ENCODE measurements around the gene CELA1.

GRCh38 chr12:51306507-51306906, 40.0 kb downstream of the CELA1 start:
- TF ChIP-seq, protein P1, sequence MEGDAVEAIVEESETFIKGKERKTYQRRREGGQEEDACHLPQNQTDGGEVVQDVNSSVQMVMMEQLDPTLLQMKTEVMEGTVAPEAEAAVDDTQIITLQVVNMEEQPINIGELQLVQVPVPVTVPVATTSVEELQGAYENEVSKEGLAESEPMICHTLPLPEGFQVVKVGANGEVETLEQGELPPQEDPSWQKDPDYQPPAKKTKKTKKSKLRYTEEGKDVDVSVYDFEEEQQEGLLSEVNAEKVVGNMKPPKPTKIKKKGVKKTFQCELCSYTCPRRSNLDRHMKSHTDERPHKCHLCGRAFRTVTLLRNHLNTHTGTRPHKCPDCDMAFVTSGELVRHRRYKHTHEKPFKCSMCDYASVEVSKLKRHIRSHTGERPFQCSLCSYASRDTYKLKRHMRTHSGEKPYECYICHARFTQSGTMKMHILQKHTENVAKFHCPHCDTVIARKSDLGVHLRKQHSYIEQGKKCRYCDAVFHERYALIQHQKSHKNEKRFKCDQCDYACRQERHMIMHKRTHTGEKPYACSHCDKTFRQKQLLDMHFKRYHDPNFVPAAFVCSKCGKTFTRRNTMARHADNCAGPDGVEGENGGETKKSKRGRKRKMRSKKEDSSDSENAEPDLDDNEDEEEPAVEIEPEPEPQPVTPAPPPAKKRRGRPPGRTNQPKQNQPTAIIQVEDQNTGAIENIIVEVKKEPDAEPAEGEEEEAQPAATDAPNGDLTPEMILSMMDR (IDR thresholded peaks at IDR 0.05; ENCODE audit: insufficient read depth, low read depth, low read length) = no peak
- no peak for TF ChIP-seq EZH2 (IDR thresholded peaks at IDR 0.05; ENCODE audit: insufficient read depth, low read length)
